Stimulated activated CD4-positive, alpha-beta T cell treated with anti-CD3 and anti-CD28 coated beads, Interleukin-12 subunit alpha, Interleukin-12 subunit beta, amount 100 ng/mL, for 24 hours (primary cell): ENCODE results near the gene CAPZA3.
"Not testable (repeated sequence)": the region's sequence is repeated elsewhere in the genome, so short reads cannot be mapped to it uniquely, and the experiment has no call there.

ENCODE experiments used
- DNase-seq, 2 experiments: peaks; one replicate each; pipeline ENCODE4 v3.0.0-alpha.2; 2020; ENCODE audit warnings: low read depth in 2 of 2

Gene CAPZA3

GRCh38 chr12:18753481-18754123 lies 15.7 kb downstream of the CAPZA3 start:
- no peak for DNase-seq

GRCh38 chr12:18754124-18754707 lies 16.3 kb downstream of the CAPZA3 start:
- DNase-seq = no peak

GRCh38 chr12:18755341-18755740 lies 17.4 kb downstream of the CAPZA3 start:
- no peak for DNase-seq

GRCh38 chr12:18766479-18766878 lies 28.6 kb downstream of the CAPZA3 start:
- not testable (repeated sequence) for DNase-seq

GRCh38 chr12:18782827-18783226 lies 44.9 kb downstream of the CAPZA3 start:
- no peak for DNase-seq

- DNase-seq = not testable (repeated sequence)
These were observed 47.5 kb downstream of the CAPZA3 start for GRCh38 chr12:18785465-18785864.
